Vagina (tissue), 2 donors: Measurements from ENCODE around the gene BCAS3. TPM values are rescaled to one million over a fixed set of nuclear protein-coding genes. Genes with fewer than 3 reads are reported as not detected.

Experiments used
- DNase-seq, 2 donors: peaks; one replicate each; pipeline ENCODE4 v3.0.0-alpha.2; 2017; ENCODE audit errors: extremely low spot score in 2 of 2
- H3K27ac ChIP-seq: fragments of 200-600 bp; sonication (generic); one replicate; pipeline ENCODE4 v1.5.1; 2019
- H3K27me3 ChIP-seq: fragments of 200-600 bp; sonication (generic); one replicate; pipeline ENCODE4 v1.5.1; 2019
- H3K36me3 ChIP-seq, 2 donors: fragments of 200-600 bp; sonication (generic); one replicate each; pipeline ENCODE4 v1.5.1; 2017 to 2019
- H3K4me1 ChIP-seq: fragments of 200-600 bp; sonication (generic); one replicate; pipeline ENCODE4 v1.5.1; 2019
- H3K4me3 ChIP-seq, 2 donors: fragments of 200-600 bp; sonication (generic); 1 replicate in 1 of 2; 2 replicates in 1 of 2; pipeline ENCODE4 v1.5.1; 2016 to 2019
- H3K9me3 ChIP-seq: fragments of 200-600 bp; sonication (generic); one replicate; pipeline ENCODE4 v1.5.1; 2019
- CTCF ChIP-seq, 3 experiments: fragments of 450-650 bp in 2 of 3; fragments of 200-600 bp in 1 of 3; sonication (generic) in 1 of 3; IDR thresholded peaks; one replicate each; pipeline ENCODE4 v1.5.1; 2017 to 2019; ENCODE audit warnings: antibody characterized with exemption in 3 of 3, mild to moderate bottlenecking in 2 of 3, moderate library complexity in 2 of 3
- POLR2A ChIP-seq, 2 donors: fragments of 450-650 bp; IDR thresholded peaks; one replicate each; pipeline ENCODE4 v1.6.1; 2017; ENCODE audit warnings: antibody characterized with exemption in 2 of 2, mild to moderate bottlenecking in 2 of 2, moderate library complexity in 2 of 2
- POLR2AphosphoS5 ChIP-seq, 2 donors: sonication (generic); formaldehyde crosslinking; IDR thresholded peaks; one replicate each; pipeline ENCODE4 v1.9.0; 2017; ENCODE audit warnings: antibody characterized with exemption in 2 of 2, mild to moderate bottlenecking in 2 of 2, low read depth in 1 of 2; ENCODE audit not compliant: insufficient read depth in 1 of 2
- intact Hi-C: fragments of 100-400 bp; cut with DNase I; formaldehyde crosslinking; loops from one replicate; pipeline ENCODE4 v1.15.1; 2023
- total RNA-seq: library from RNA; depleted of rRNA; stranded (reverse); fragments of >200 nt; gene quantifications from one replicate; pipeline ENCODE4 v1.2.3, GENCODE V29; 2016

Gene BCAS3
- total RNA-seq, 1 donor from 2014 or later = 33.1 TPM

- Histone ChIP-seq H3K4me3 (peak overlapping the region; percentile 59 to 61), H3K27ac (peak overlapping the region; percentile 79), H3K4me1 (peaks cover 72% of the 10 kb centered on the region), H3K36me3 (no peaks in the 10 kb centered on the region), H3K9me3 (no peaks in the 10 kb centered on the region), H3K27me3 (no peaks in the 10 kb centered on the region)
- intact Hi-C loops = loop anchor here (5.0 kb wide), 1 partner anchor 401 kb away; no protein-coding TSS in a partner anchor
- TF ChIP-seq POLR2AphosphoS5 (IDR thresholded peaks at IDR 0.05; ENCODE audit: insufficient read depth in 1 of 2, low read depth in 1 of 2) (no peak), CTCF (IDR thresholded peaks at IDR 0.05) (no peak), POLR2A (IDR thresholded peaks at IDR 0.05) (no peak)
- DNase-seq = no peak
Measured at GRCh38 chr17:61408151-61409041, 730.7 kb downstream of the BCAS3 start.

GRCh38 chr17:61409301-61410112, 731.9 kb downstream of the BCAS3 start:
- no peaks in the 10 kb centered on the region for H3K36me3 ChIP-seq
- intact Hi-C loops = loop anchor here (5.0 to 10.0 kb wide), 2 partner anchors 402 to 655 kb away; partner anchors contain the start of gene MED13
- peak overlapping the region; percentile 59 to 61 for H3K4me3 ChIP-seq
- H3K27ac ChIP-seq = peak overlapping the region; percentile 79
- H3K27me3 ChIP-seq = no peaks in the 10 kb centered on the region
- H3K9me3 ChIP-seq = no peaks in the 10 kb centered on the region
- H3K4me1 ChIP-seq = peaks cover 70% of the 10 kb centered on the region
- no peak for DNase-seq
- TF ChIP-seq CTCF (IDR thresholded peaks at IDR 0.05) (peak in 1 of 3 experiments; percentile 31), POLR2AphosphoS5 (IDR thresholded peaks at IDR 0.05; ENCODE audit: insufficient read depth in 1 of 2, low read depth in 1 of 2) (no peak)

- H3K27ac ChIP-seq = peak overlapping the region; percentile 68
- H3K36me3 ChIP-seq = no peaks in the 10 kb centered on the region
- DNase-seq = no peak
- peak overlapping the region; percentile 59 to 78 for H3K4me3 ChIP-seq
- peaks cover 63% of the 10 kb centered on the region for H3K4me1 ChIP-seq
- TF ChIP-seq POLR2AphosphoS5 (IDR thresholded peaks at IDR 0.05; ENCODE audit: insufficient read depth in 1 of 2, low read depth in 1 of 2) (peak in 1 of 2 donors; percentile 11), POLR2A (IDR thresholded peaks at IDR 0.05) (no peak), CTCF (IDR thresholded peaks at IDR 0.05) (peak in 1 of 3 experiments; percentile 29)
- H3K9me3 ChIP-seq = no peaks in the 10 kb centered on the region
- H3K27me3 ChIP-seq = no peaks in the 10 kb centered on the region
- intact Hi-C loops = loop anchor here (10.0 kb wide), 1 partner anchor 654 kb away; the partner anchor contains the start of gene MED13
Measured at GRCh38 chr17:61410141-61411010, 732.7 kb downstream of the BCAS3 start.

GRCh38 chr17:61411011-61411260, 733.3 kb downstream of the BCAS3 start:
- H3K27me3 ChIP-seq = no peaks in the 10 kb centered on the region
- peak overlapping the region; percentile 59 to 78 for H3K4me3 ChIP-seq
- intact Hi-C loops = loop anchor here (10.0 kb wide), 1 partner anchor 654 kb away; the partner anchor contains the start of gene MED13

More at GRCh38 chr17:61411011-61411260, 733.3 kb downstream of the BCAS3 start:
- H3K4me1 ChIP-seq = peaks cover 62% of the 10 kb centered on the region
- no peaks in the 10 kb centered on the region for H3K9me3 ChIP-seq
- DNase-seq = no peak
- no peaks in the 10 kb centered on the region for H3K36me3 ChIP-seq
- peak overlapping the region; percentile 68 for H3K27ac ChIP-seq
- TF ChIP-seq POLR2A (IDR thresholded peaks at IDR 0.05) = no peak
- no peak for TF ChIP-seq CTCF (IDR thresholded peaks at IDR 0.05)
- TF ChIP-seq POLR2AphosphoS5 (IDR thresholded peaks at IDR 0.05; ENCODE audit: insufficient read depth in 1 of 2, low read depth in 1 of 2) = no peak
